Measurements from ENCODE around the gene TDRD1. TPM values are rescaled to one million over a fixed set of nuclear protein-coding genes. Genes with fewer than 3 reads are reported as not detected.

Gene TDRD1
- total and polyA plus RNA-seq, 5 donors, result 0.11 to 0.85 (median 0.74) TPM

- intact Hi-C loops (cut with DNase I), result no loop called here
- 51% methylated on average over 6 of the region's 6 CpGs for WGBS
- Histone ChIP-seq H3K9me3 (ENCODE audit: control insufficient read depth, low read length) (no peaks in the 10 kb centered on the region), H3K27me3 (ENCODE audit: control insufficient read depth, insufficient read depth) (no peaks in the 10 kb centered on the region), H3K4me1 (ENCODE audit: control insufficient read depth, insufficient read depth, low read length) (peaks cover 3% of the 10 kb centered on the region), H3K27ac (ENCODE audit: low read length) (peak overlapping the region; percentile 72), H3K4me3 (ENCODE audit: low read length) (no peak overlapping the region)
- ATAC-seq (peak; percentile 83), DNase-seq (peak in 2 of 3 donors; percentile 62 to 79)
These were observed 86.4 kb downstream of the TDRD1 start for GRCh38 chr10:114265392-114266053.

DNA sequence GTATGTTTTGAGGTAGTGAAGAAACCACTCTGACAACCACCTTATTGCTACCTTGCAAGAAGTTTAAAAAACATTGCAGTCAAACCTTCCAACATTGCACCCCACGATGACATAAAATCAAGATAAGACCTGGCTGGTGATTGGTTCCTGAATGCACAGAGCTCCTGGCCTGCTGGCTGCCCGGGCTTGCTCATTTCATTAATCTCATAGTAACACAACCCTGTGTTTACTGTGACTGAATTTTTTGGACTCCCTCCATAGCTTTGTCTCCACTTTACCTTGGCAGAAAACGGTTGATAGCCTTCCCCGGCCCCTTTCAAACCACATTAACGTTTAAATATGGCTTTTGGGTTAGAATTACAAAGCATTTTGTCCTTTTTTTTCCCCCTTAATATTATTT lies 87.4 kb downstream of the TDRD1 start:
- Histone ChIP-seq H3K9me3 (ENCODE audit: control insufficient read depth, low read length) (no peaks in the 10 kb centered on the region), H3K27ac (ENCODE audit: low read length) (peak overlapping the region; percentile 30), H3K27me3 (ENCODE audit: control insufficient read depth, insufficient read depth) (no peaks in the 10 kb centered on the region), H3K4me3 (ENCODE audit: low read length) (no peak overlapping the region), H3K4me1 (ENCODE audit: control insufficient read depth, insufficient read depth, low read length) (peaks cover 3% of the 10 kb centered on the region)
- ATAC-seq (peak; percentile 73 to 79), DNase-seq (peak in 1 of 3 donors; percentile 75)
- 18% methylated on average over 5 of the region's 5 CpGs for WGBS
- intact Hi-C loops (cut with DNase I), result no loop called here

- ATAC-seq, result no peak
These were observed 92.1 kb downstream of the TDRD1 start for GRCh38 chr10:114271075-114271778.

DNA sequence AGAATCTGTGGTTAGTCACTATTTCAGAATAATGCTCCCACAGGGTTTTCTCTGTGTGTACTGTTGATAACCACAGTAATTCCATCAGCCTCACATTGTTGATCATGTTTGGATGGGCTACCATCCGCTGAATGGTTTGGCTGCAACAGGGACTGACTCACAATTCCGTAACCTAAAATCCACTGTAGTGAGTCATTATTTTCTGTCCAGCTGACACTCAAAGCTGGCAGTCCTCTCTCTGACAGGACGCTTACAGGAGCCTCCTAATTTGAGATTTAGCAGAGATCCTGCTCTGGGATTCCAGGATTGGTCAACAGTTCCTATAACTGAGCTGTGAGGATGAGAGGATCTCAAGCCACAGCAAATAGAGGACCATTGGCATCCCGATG lies 92.6 kb downstream of the TDRD1 start:
- 44% methylated on average over 4 of the region's 4 CpGs for WGBS
- H3K27me3 ChIP-seq (ENCODE audit: control insufficient read depth, insufficient read depth), result no peaks in the 10 kb centered on the region
- peaks cover 6% of the 10 kb centered on the region for H3K4me1 ChIP-seq (ENCODE audit: control insufficient read depth, insufficient read depth, low read length)
- H3K9me3 ChIP-seq (ENCODE audit: control insufficient read depth, low read length), result no peaks in the 10 kb centered on the region
- no peak overlapping the region for H3K27ac ChIP-seq (ENCODE audit: low read length)
- DNase-seq (peak in 2 of 3 donors; percentile 63 to 64), ATAC-seq (peak; percentile 85 to 90)
- intact Hi-C loops (cut with DNase I), result no loop called here
- H3K4me3 ChIP-seq (ENCODE audit: low read length), result no peak overlapping the region

More at GRCh38 chr10:114271075-114271778, 92.1 kb downstream of the TDRD1 start:
- intact Hi-C loops (cut with DNase I), result no loop called here
- Histone ChIP-seq H3K27ac (ENCODE audit: low read length) (no peak overlapping the region), H3K9me3 (ENCODE audit: control insufficient read depth, low read length) (no peaks in the 10 kb centered on the region), H3K27me3 (ENCODE audit: control insufficient read depth, insufficient read depth) (no peaks in the 10 kb centered on the region), H3K4me3 (ENCODE audit: low read length) (no peak overlapping the region), H3K4me1 (ENCODE audit: control insufficient read depth, insufficient read depth, low read length) (peaks cover 6% of the 10 kb centered on the region)
- DNase-seq, result no peak
- 82% methylated on average over 3 of the region's 3 CpGs for WGBS

DNA sequence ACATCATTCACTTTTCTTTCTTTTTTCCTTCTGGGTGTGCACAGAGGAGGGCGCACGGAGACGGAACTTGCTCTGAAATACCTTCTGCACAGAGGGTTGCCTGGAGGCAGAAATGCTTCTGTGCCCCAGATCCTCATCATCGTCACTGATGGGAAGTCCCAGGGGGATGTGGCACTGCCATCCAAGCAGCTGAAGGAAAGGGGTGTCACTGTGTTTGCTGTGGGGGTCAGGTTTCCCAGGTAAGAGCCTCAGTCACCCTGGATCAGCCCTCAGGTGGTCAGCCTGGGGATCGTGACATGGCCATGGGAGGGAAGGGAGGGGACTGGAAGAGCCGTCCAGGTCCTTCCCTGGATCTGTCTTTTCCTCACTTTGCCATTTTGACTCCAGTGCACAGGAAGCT lies 93.5 kb downstream of the TDRD1 start:
- 82% methylated on average over 6 of the region's 6 CpGs for WGBS
- intact Hi-C loops (cut with DNase I), result no loop called here
- no peaks in the 10 kb centered on the region for H3K9me3 ChIP-seq (ENCODE audit: control insufficient read depth, low read length)
- no peak for DNase-seq
- H3K4me3 ChIP-seq (ENCODE audit: low read length), result no peak overlapping the region
- peaks cover 6% of the 10 kb centered on the region for H3K4me1 ChIP-seq (ENCODE audit: control insufficient read depth, insufficient read depth, low read length)
- H3K27ac ChIP-seq (ENCODE audit: low read length), result no peak overlapping the region
- no peaks in the 10 kb centered on the region for H3K27me3 ChIP-seq (ENCODE audit: control insufficient read depth, insufficient read depth)
- ATAC-seq, result no peak

DNA sequence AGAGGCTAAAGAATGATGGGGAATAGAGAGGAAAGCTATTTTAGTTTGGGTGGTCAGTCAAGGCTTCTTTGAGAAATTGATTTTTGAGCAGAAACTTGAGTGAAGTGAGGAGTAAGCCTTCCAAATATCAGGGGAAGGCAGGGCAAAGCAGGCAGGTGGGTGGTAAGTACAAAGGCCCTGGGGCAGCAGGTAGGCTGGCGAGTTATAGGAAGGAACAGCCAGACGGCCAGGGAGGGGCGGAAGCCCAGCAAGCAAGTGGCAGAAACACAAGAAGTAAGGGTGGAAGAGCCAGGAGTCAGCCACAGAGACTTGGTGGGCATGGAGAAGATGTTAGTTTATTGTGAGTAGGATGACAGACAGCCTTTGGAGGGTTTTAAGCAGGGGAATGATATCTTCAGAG lies 94.8 kb downstream of the TDRD1 start:
- H3K4me3 ChIP-seq (ENCODE audit: low read length), result no peak overlapping the region
- no peak for ATAC-seq
- peaks cover 6% of the 10 kb centered on the region for H3K4me1 ChIP-seq (ENCODE audit: control insufficient read depth, insufficient read depth, low read length)
- no peak overlapping the region for H3K27ac ChIP-seq (ENCODE audit: low read length)
- WGBS, result 90% methylated on average over 3 of the region's 3 CpGs
- intact Hi-C loops (cut with DNase I), result no loop called here
- no peak for DNase-seq
- no peaks in the 10 kb centered on the region for H3K27me3 ChIP-seq (ENCODE audit: control insufficient read depth, insufficient read depth)
- H3K9me3 ChIP-seq (ENCODE audit: control insufficient read depth, low read length), result no peaks in the 10 kb centered on the region

DNA sequence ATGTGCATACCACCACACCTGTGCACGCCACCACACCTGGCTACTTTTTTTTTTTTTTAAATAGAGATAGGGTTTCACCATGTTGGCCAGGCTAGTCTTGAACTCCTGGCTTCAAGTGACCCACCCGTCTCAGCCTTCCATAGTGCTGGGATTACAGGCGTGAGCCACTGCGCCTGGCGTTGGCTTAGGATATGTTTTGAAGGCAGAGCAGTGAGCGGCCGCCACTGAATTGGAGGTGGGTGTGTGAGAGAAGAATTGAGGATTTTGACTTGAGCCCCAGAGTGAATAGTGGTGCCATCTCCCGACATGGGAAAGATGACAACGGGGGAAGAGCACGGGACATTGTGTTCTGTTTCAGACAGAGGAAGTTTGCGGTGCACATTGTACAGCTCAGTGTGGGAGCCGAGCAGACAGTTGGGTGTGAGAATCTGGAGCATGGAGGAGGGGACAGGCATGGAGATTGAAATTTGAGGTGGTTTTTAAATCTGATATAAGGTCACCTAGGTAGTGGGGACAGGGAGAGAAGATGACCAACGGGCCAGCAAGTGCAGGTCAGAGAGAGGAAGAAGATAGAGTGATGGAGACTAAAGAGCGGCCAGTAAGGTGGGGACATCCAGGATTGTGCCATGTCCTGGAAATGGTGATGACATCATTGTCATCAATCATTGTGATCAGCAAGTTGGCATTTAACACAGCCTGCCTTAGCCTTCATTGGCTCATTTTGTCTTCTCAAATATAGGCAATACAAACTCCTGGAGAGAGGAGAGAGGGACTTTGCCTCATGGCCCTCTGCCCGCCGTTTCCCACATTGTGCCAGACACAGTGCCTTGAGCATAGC lies 95.7 kb downstream of the TDRD1 start:
- Histone ChIP-seq H3K4me1 (ENCODE audit: control insufficient read depth, insufficient read depth, low read length) (peaks cover 6% of the 10 kb centered on the region), H3K27ac (ENCODE audit: low read length) (no peak overlapping the region), H3K4me3 (ENCODE audit: low read length) (no peak overlapping the region), H3K27me3 (ENCODE audit: control insufficient read depth, insufficient read depth) (no peaks in the 10 kb centered on the region), H3K9me3 (ENCODE audit: control insufficient read depth, low read length) (no peaks in the 10 kb centered on the region)
- ATAC-seq, result no peak
- WGBS, result 91% methylated on average over 16 of the region's 16 CpGs
- DNase-seq, result no peak
- intact Hi-C loops (cut with DNase I), result no loop called here

DNA sequence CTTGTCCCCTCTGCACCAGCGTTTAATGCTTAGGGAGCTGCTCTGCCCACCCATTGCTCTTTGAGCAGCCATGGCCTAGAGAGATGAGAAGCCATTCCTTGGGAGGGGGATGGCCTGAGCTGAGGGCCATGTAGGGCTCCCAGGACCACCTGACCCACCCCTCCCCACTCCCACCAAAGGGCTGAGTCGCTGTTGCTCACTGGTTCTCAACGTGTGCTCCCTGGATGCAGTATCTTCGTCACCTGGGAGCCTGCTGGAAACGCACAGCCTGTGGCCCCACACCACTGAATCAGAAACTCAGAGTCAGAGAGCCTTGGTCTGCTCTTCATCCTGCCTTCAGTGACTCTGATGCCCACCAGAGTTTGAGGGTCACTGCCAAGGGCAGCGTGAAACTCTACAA lies 96.9 kb downstream of the TDRD1 start:
- DNase-seq (no peak), ATAC-seq (no peak)
- Histone ChIP-seq H3K9me3 (ENCODE audit: control insufficient read depth, low read length) (no peaks in the 10 kb centered on the region), H3K4me1 (ENCODE audit: control insufficient read depth, insufficient read depth, low read length) (peaks cover 3% of the 10 kb centered on the region), H3K4me3 (ENCODE audit: low read length) (no peak overlapping the region), H3K27me3 (ENCODE audit: control insufficient read depth, insufficient read depth) (no peaks in the 10 kb centered on the region), H3K27ac (ENCODE audit: low read length) (no peak overlapping the region)
- intact Hi-C loops (cut with DNase I), result no loop called here
- 83% methylated on average over 6 of the region's 6 CpGs for WGBS

DNA sequence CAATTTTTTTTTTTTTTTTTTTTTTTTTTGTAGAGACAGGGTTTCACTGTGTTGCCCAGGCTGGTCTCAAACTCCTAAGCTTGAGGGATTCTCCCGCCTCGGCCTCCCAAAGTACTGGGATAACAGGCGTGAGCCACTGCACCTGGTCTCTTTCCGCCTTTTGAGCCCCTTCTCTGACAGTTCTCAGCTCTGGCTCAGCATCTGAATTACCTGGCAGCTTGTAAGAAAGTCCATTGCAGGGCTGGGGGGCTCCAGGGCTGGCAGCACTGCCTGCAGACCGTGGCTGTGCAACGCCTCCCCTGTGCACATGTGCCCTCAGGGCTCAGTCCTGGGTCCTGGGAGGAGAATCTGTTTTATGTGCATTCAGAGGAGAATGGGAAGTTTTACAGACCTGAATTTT lies 97.5 kb downstream of the TDRD1 start:
- H3K9me3 ChIP-seq (ENCODE audit: control insufficient read depth, low read length), result no peaks in the 10 kb centered on the region
- peaks cover 3% of the 10 kb centered on the region for H3K4me1 ChIP-seq (ENCODE audit: control insufficient read depth, insufficient read depth, low read length)
- H3K27me3 ChIP-seq (ENCODE audit: control insufficient read depth, insufficient read depth), result no peaks in the 10 kb centered on the region
- no peak overlapping the region for H3K4me3 ChIP-seq (ENCODE audit: low read length)
- 94% methylated on average over 6 of the region's 6 CpGs for WGBS
- no peak overlapping the region for H3K27ac ChIP-seq (ENCODE audit: low read length)
- DNase-seq, result no peak
- no peak for ATAC-seq
- intact Hi-C loops (cut with DNase I), result no loop called here

DNA sequence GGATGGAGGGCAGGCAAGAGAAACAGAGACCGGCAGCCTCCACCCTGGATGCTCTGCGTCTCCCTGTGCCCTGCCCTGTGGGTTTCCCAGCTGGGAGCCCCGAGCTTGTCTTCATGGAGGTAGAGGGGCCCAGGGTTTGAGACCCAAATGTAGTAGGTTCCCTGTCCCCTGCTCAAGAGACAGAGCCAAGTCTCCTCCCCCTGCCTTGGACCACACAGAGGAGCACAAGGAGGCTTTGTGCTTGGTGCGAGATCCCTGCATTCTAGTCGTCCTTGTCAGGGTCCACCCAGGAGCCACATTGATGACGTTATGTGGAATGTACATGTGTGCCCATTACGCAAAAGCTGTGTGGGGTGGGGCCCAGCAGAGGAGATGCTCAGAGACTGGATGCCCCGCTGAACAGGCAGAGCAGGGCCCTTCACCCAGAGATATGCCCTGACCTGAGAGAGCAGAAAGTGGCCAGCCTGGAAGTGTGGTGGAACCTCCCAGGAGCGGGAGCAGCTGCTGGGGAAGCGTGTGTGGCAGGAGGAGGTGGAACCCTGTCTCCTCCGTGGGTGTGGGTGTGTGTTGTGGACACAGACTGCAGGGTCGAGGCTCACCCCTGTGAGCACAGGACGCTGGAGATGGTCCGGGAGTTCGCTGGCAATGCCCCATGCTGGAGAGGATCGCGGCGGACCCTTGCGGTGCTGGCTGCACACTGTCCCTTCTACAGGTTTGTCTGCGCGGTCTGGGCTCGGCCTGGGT lies 99.2 kb downstream of the TDRD1 start:
- WGBS, result 80% methylated on average over 22 of the region's 22 CpGs
- Histone ChIP-seq H3K4me3 (ENCODE audit: low read length) (no peak overlapping the region), H3K4me1 (ENCODE audit: control insufficient read depth, insufficient read depth, low read length) (no peaks in the 10 kb centered on the region), H3K9me3 (ENCODE audit: control insufficient read depth, low read length) (no peaks in the 10 kb centered on the region), H3K27me3 (ENCODE audit: control insufficient read depth, insufficient read depth) (no peaks in the 10 kb centered on the region), H3K27ac (ENCODE audit: low read length) (no peak overlapping the region)
- no peak for DNase-seq
- intact Hi-C loops (cut with DNase I), result no loop called here
- ATAC-seq, result no peak

DNA sequence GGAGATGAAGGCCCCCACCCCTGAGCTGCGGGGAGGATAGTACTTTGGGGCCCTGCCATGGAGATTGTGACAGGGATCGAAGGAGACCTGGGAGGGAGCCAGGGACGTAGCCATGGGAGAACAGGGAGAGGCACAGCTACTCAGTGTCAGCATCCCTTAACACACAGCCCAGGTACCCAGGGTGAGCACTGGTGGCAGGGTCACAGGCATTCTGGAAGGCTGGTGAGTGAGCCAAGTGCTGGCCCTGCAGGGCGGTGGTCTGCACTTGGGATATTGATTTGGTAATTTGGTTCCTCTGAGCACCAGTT lies 99.7 kb downstream of the TDRD1 start:
- intact Hi-C loops (cut with DNase I), result no loop called here
- ATAC-seq (no peak), DNase-seq (no peak)
- Histone ChIP-seq H3K9me3 (ENCODE audit: control insufficient read depth, low read length) (no peaks in the 10 kb centered on the region), H3K27ac (ENCODE audit: low read length) (no peak overlapping the region), H3K4me1 (ENCODE audit: control insufficient read depth, insufficient read depth, low read length) (no peaks in the 10 kb centered on the region), H3K27me3 (ENCODE audit: control insufficient read depth, insufficient read depth) (no peaks in the 10 kb centered on the region), H3K4me3 (ENCODE audit: low read length) (no peak overlapping the region)
- WGBS, result 68% methylated on average over 4 of the region's 4 CpGs

Data from right cardiac atrium (tissue), 5 donors.